Hair follicle dermal papilla cell (primary cell): ENCODE data around the gene FASTKD2. TPM values are rescaled to one million over a fixed set of nuclear protein-coding genes. Genes with fewer than 3 reads are reported as not detected.

Experiments used
- small RNA-seq: library from RNA; depleted of rRNA; stranded (forward); fragments of <200 nt; gene quantifications from one replicate; pipeline ENCODE3, GENCODE V24; 2012
- total RNA-seq: library from RNA; depleted of rRNA; stranded (reverse); fragments of >200 nt; gene quantifications from 2 replicates; pipeline ENCODE4 v1.2.3, GENCODE V29; 2012

FASTKD2 gene
- total RNA-seq: 39.8 and 41.5 TPM in 2 replicates

DNA sequence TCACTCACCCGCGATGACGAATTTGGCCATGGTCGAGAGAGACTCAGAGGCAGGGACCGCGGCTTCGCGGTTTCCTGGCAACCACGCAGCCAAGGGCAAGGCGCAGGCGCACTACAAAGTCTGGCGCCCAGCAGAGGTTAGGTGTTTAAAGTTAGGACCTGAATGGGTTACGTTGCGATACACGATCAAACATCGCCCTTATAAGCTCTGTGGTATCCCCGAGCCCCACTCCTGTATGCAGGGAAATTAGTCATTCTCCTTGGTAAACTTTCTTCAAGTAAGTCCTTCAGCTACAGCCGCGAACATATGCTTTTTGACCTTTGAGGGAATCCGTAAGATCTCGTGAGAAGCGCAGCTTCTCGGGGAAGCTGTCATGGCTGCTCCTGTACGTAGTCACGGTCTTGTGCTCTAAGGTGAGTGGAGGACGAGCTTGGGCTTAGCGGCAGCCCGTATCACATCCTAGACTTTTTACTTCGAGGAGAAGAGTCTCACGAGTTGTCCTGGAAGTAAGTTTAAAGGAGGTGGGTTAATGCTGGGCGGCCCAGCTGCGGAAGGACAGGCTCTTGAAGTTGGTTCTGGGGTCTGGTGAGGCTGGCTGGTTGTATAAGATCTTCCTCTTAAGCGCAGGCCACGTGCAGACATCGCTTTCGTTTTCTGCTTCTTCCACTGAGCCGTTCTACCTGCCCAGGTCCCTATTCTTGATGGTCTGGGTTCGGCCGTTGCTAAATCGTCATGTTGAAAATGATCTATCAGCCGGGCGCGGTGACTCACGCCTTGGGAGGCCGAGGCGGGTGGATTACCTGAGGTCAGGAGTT is at the start of gene FASTKD2, which contains the start of gene MDH1B:
TSS of gene FASTKD2 (plus strand) at position 365 of the 815 bp plus-strand sequence. CDS start 1,088 bp downstream, outside the sequence.
TSS of gene MDH1B (minus strand) at position 87 of the 815 bp plus-strand sequence. CDS start at position 30, 57 bp downstream.

GRCh38 chr2:206718296-206718695 is 47.1 kb upstream of the FASTKD2 start, which contains the start of gene DYTN:
Gene DYTN (minus strand): TSS chr2:206718396. CDS start chr2:206718279, 117 bp downstream.

Small RNAs within 50 kb of the gene (small RNA-seq; reads per million reads assigned to genes)
- gene MIR3130-2: not detected

Other genes starting within 250 kb of the FASTKD2 start
- not detected in 2 replicates for gene FAM237A, start 123.1 kb upstream of the FASTKD2 start, total RNA-seq
- not detected in 2 replicates for gene DYTN, start 47.2 kb upstream of the FASTKD2 start, total RNA-seq
- 1.2 and 1.8 TPM in 2 replicates for gene MDH1B, start 278 bp upstream of the FASTKD2 start, total RNA-seq
- not detected in 2 replicates for gene CPO, start 173.9 kb downstream of the FASTKD2 start, total RNA-seq